ENCODE results near the gene RUNX3.

Gene RUNX3

DNA sequence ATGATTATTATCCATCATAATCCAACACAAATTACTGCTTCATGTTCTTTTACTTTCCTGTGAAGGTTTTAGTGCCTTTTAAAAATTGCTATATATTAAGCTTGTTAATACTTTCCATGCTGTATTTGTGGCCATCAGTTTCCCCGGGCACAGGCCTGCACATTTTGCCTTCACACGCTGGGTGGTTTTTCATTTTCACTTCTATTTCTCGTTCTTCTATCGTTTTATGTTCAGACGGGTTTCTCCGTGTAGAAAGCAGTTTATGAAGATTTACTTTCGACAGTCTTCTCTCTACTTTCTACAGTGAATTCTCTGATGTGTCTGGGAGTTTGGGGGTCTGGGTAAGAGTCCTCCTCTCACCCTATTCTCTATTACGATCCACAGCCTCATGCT lies 9.5 kb downstream of the RUNX3 start:
- peak; percentile 67 for DNase-seq (ENCODE audit: low spot score)
- TF ChIP-seq, protein P1, sequence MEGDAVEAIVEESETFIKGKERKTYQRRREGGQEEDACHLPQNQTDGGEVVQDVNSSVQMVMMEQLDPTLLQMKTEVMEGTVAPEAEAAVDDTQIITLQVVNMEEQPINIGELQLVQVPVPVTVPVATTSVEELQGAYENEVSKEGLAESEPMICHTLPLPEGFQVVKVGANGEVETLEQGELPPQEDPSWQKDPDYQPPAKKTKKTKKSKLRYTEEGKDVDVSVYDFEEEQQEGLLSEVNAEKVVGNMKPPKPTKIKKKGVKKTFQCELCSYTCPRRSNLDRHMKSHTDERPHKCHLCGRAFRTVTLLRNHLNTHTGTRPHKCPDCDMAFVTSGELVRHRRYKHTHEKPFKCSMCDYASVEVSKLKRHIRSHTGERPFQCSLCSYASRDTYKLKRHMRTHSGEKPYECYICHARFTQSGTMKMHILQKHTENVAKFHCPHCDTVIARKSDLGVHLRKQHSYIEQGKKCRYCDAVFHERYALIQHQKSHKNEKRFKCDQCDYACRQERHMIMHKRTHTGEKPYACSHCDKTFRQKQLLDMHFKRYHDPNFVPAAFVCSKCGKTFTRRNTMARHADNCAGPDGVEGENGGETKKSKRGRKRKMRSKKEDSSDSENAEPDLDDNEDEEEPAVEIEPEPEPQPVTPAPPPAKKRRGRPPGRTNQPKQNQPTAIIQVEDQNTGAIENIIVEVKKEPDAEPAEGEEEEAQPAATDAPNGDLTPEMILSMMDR (IDR thresholded peaks at IDR 0.05; ENCODE audit: extremely low read depth, missing control alignments), result no peak

GRCh38 chr1:24919791-24920532 lies 10.1 kb downstream of the RUNX3 start:
- no peak for DNase-seq (ENCODE audit: low spot score)
- TF ChIP-seq, protein P1 (IDR thresholded peaks at IDR 0.05; ENCODE audit: extremely low read depth, missing control alignments), result no peak

DNA sequence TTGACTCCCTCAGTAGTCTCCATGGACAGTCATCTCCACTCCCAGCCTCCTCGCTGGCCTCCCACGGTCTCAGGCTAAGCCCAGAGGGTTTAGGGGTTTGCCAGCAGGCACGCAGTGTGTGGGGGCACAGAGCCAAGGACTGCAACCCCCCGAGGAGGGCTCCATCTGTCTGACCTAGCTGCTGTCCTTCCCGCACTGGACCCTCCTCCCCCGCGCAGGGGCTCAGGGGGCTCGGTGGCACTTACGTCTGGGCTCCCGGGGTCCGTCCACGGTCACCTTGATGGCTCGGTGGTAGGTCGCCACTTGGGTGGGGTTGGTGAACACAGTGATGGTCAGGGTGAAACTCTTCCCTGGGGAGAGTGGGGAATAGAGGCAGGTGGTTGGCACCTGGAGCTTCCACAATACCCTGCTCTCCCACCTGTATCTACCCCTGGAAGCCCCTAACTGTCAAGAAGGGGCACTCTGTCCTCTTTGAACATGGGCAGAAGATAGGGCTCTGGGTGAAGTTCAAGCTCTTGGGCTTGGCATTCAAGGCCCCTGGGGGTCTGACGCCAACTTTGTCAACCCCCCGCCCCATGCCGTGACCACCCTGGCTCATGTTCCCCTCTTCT lies 11.0 kb downstream of the RUNX3 start:
- no peak for DNase-seq (ENCODE audit: low spot score)
- TF ChIP-seq, protein P1 (IDR thresholded peaks at IDR 0.05; ENCODE audit: extremely low read depth, missing control alignments), result no peak

DNA sequence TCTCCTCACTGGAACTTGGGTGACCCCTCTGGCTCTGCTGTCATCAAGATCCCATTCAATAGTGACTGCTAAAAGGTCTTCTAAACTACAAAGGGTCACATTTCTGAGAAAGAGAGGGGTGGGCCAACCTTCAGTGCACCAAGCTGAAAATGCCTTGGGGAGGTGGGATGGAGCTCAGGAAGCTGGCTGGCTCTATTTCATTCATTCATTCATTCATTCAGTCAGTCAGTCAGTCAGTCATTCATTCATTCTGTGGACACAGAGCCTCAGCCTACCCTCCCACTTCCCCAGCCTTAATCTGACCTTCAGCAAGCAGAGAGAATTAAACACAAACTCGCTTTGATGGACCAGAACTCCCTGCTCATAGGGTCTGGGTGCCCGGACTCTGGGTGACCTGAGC lies 11.7 kb downstream of the RUNX3 start:
- DNase-seq (ENCODE audit: low spot score), result no peak
- TF ChIP-seq, protein P1 (IDR thresholded peaks at IDR 0.05; ENCODE audit: extremely low read depth, missing control alignments), result no peak

DNA sequence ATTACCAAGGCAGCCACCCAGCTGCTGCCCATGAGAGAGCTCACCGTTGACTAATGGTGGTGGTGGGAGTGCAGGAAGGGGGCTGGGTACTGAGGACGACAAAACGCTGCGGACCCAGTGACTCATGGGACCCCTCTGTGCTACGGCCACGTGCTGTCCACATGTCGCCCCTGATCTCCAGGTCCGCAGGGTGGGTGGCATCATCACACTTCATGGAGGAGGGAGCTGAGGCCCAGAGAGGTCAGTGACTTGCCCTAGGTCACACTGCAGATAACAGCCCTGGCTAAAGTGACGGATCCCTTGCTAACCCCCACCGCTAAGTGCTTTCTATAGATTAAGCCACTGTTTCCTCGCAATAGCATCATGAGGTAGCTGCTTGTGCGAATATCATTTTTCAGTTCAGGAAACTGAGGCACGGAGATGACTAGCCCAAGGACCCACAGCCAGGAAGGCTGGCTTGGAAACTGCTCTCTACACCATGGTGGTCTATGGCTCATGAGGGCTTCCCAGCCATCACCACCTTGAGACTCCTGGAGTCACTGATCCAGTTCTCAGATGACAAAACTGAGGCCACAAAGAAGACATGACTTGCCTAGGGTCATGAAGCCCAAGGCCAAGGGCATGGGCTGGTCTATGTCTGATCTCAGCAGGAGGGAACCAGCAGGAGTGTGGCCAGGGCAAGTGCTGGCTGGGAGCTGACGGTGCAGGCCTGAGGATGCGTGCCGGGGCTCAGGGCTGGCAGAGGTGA lies 12.6 kb downstream of the RUNX3 start:
- TF ChIP-seq, protein P1 (IDR thresholded peaks at IDR 0.05; ENCODE audit: extremely low read depth, missing control alignments), result no peak
- DNase-seq (ENCODE audit: low spot score), result no peak

- TF ChIP-seq, protein P1 (IDR thresholded peaks at IDR 0.05; ENCODE audit: extremely low read depth, missing control alignments), result no peak
- DNase-seq (ENCODE audit: low spot score), result no peak
Measured at GRCh38 chr1:24915816-24916602, 14.1 kb downstream of the RUNX3 start.
